ENCODE data around the gene GLS. TPM values are rescaled to one million over a fixed set of nuclear protein-coding genes. Genes with fewer than 3 reads are reported as not detected.

Gene GLS
- total RNA-seq, 1 experiment from 2014 or later = 97.4 TPM

GRCh38 chr2:190911813-190912212 lies 31.2 kb downstream of the GLS start:
- H4K20me1 ChIP-seq (ENCODE audit: insufficient read depth) = peaks cover 4% of the 10 kb centered on the region; the same call in 1 of the 2 replicates

More at GRCh38 chr2:190911813-190912212, 31.2 kb downstream of the GLS start:
- peaks cover 8% of the 10 kb centered on the region for H3K79me2 ChIP-seq (ENCODE audit: insufficient read depth, low read length)
- H3K27me3 ChIP-seq (ENCODE audit: insufficient read depth, low read length) = no peaks in the 10 kb centered on the region
- H3K36me3 ChIP-seq (ENCODE audit: control insufficient read depth in 1 of 2, insufficient read depth in 2 of 2, low read length in 2 of 2) = peaks cover 10 to 13% of the 10 kb centered on the region in 2 experiments; a peak in 2 of 4 replicates
- H3K9ac ChIP-seq (ENCODE audit: low read length) = no peak overlapping the region
- no peaks in the 10 kb centered on the region for H3K4me1 ChIP-seq (ENCODE audit: control insufficient read depth in 1 of 2, insufficient read depth in 2 of 2, low read length in 2 of 2)
- H3K4me3 ChIP-seq (replicated peaks in 1 of 2; ENCODE audit: low read depth in 1 of 2, low read length in 2 of 2) = no peak overlapping the region
- H3K9me3 ChIP-seq (ENCODE audit: control insufficient read depth in 1 of 2, insufficient read depth in 1 of 2, low read depth in 1 of 2, low read length in 2 of 2) = no peaks in the 10 kb centered on the region
- DNase-seq (ENCODE audit: low read depth, low spot score) (no peak), ATAC-seq (no peak)
- H3K9me2 ChIP-seq (ENCODE audit: insufficient read depth) = no peaks in the 10 kb centered on the region
- H2AFZ ChIP-seq (ENCODE audit: low read depth, low read length, poor library complexity, severe bottlenecking) = no peak overlapping the region
- no peak overlapping the region for H3K27ac ChIP-seq (ENCODE audit: low read depth, low read length)
- ChIA-PET CTCF (no interaction called here), RAD21 (ENCODE audit: low non-redundant PET in 1 of 2, low total read pairs in 2 of 2, uncharacterized antibody in 2 of 2, unreplicated experiment in 2 of 2) (no interaction called here), POLR2A (no interaction called here)
- no peak overlapping the region for H3K4me2 ChIP-seq (ENCODE audit: low read length)
- BruUV-seq (replicated peaks) = no TSS peak
- TF ChIP-seq CTCF (IDR thresholded peaks at IDR 0.05 in 2 of 3, conservative IDR thresholded peaks at IDR 0.05 in 1 of 3; ENCODE audit: borderline replicate concordance in 1 of 3, insufficient read depth in 1 of 3, low read depth in 2 of 3, low read length in 2 of 3) (no peak), ZBTB33 (IDR thresholded peaks at IDR 0.05; ENCODE audit: extremely low read depth, insufficient replicate concordance, low read length) (no peak)
- intact Hi-C loops (cut with micrococcal nuclease) = loop anchor here (5.0 kb wide), 1 partner anchor 255 kb away; no protein-coding TSS in a partner anchor

All from HCT116 (cell line).